Hematopoietic multipotent progenitor cell treated with erythropoietin and hydrocortisone succinate and interleukin-3 and kit ligand, for 4 days (in vitro differentiated cells): Measurements from ENCODE around the gene PXN.
"Not testable (repeated sequence)": the region's sequence is repeated elsewhere in the genome, so short reads cannot be mapped to it uniquely, and the experiment has no call there.

Source experiments
- DNase-seq: peaks from one replicate; pipeline ENCODE4 v3.0.0-alpha.2; 2015

Gene PXN

GRCh38 chr12:120261951-120262851 is 3.3 kb downstream of the PXN start:
- peak; percentile 66 for DNase-seq

- DNase-seq, result no peak
These were observed 4.9 kb downstream of the PXN start for GRCh38 chr12:120260607-120261006.

- DNase-seq, result no peak
These were observed 5.9 kb downstream of the PXN start for GRCh38 chr12:120259418-120260202.

GRCh38 chr12:120258323-120258896 is 7.1 kb downstream of the PXN start:
- DNase-seq, result no peak

GRCh38 chr12:120257041-120257821 is 8.3 kb downstream of the PXN start:
- no peak for DNase-seq

GRCh38 chr12:120254809-120255208 is 10.7 kb downstream of the PXN start:
- peak; percentile 34 for DNase-seq

GRCh38 chr12:120253313-120253712 is 12.2 kb downstream of the PXN start:
- peak; percentile 72 for DNase-seq

GRCh38 chr12:120252071-120252906 is 13.2 kb downstream of the PXN start:
- peak; percentile 91 for DNase-seq

- DNase-seq, result not testable (repeated sequence)
These were observed 14.0 kb downstream of the PXN start for GRCh38 chr12:120251364-120252070.

- peak; percentile 61 for DNase-seq
These were observed 15.4 kb downstream of the PXN start for GRCh38 chr12:120249875-120250795.

- DNase-seq, result no peak
These were observed 16.2 kb downstream of the PXN start for GRCh38 chr12:120249266-120249874.

- no peak for DNase-seq
These were observed 17.9 kb downstream of the PXN start for GRCh38 chr12:120247621-120248030.

- no peak for DNase-seq
These were observed 18.3 kb downstream of the PXN start for GRCh38 chr12:120247183-120247582.

- DNase-seq, result not testable (repeated sequence)
These were observed 18.8 kb downstream of the PXN start for GRCh38 chr12:120246705-120247104.

GRCh38 chr12:120242971-120243699 is 22.4 kb downstream of the PXN start:
- no peak for DNase-seq

GRCh38 chr12:120242275-120242799 is 23.2 kb downstream of the PXN start:
- DNase-seq, result peak; percentile 57

- DNase-seq, result no peak
These were observed 23.8 kb downstream of the PXN start for GRCh38 chr12:120241561-120242274.

- no peak for DNase-seq
These were observed 25.1 kb downstream of the PXN start for GRCh38 chr12:120240495-120240833.
